GM21825 (cell line): ENCODE data around the gene GJA5.
"Not testable (repeated sequence)": the region's sequence is repeated elsewhere in the genome, so short reads cannot be mapped to it uniquely, and the experiment has no call there.

Experiments used
- ATAC-seq: cut with Tn5 transposase; IDR thresholded peaks from one replicate; pipeline ENCODE4 v1.9.1; 2021; ENCODE audit warnings: mild to moderate bottlenecking, moderate library complexity; ENCODE audit not compliant: unreplicated experiment

The GJA5 gene

DNA sequence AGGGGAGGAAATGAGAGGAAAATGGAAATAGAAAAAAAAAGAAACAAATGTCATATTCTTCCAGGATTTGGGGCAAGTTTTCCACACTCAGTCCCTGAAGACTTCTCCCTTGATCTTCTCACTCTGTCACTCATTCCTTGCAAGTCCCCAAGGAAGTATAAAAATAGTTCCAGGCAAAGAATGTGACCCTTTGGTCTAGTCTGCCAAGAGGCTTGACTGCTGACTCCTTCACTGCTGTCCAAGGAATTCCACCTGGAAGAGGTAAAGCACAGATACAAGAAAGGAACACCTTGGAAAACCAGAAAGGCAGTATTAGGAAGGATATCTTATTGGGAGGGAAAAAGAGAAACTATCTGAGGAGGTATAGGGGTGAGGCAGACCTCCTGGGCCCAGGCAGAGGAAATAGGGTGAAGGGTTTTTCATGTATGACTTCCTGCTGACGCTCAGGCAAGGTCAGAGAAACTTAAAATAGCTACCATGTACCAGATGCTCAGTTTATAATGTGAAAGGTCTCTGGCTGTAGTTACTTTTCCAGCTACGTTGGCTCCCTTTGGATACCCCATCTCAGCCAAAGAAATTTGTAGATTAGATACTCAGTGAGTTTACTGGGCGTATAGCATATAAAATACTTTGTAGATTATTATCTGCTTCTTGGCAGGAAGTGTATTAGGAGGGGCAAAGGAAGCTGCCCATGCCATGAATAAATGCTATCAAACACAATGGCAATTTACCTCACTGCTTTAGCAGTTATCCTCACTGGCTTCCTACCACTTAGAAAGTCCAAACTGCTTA is 2.0 kb upstream of the GJA5 start:
- ATAC-seq: no peak

DNA sequence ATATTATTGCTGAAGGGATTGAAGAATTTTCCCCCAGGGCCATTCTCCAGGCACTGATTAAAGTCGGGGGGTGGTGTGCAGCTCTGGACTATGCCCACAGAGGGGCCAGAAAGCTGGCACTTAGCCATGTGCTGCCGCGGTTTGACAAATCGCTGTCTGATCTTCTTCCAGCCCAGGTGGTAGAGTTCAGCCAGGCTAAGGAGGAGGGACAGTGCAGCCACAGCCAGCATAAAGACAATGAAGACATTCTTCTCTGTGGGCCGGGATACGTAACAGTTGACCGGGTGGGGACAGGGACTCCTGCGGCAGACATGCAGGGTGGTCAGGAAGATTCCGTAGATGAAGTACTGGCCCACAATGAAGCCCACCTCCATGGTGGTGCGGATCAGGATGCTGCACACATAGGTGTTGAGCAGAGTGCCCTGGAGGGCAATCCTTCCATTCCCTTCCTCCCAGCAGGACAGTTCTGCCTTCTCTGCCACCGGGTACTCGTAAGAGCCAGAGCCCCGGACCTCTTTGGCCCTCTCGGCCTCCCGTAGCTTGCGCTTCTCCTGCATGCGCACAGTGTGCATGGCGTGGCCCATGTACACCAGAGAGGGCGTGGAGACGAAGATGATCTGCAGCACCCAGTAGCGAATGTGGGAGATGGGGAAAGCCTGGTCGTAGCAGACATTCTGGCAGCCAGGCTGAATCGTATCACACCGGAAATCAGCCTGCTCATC is 1.9 kb downstream of the GJA5 start:
- no peak for ATAC-seq

DNA sequence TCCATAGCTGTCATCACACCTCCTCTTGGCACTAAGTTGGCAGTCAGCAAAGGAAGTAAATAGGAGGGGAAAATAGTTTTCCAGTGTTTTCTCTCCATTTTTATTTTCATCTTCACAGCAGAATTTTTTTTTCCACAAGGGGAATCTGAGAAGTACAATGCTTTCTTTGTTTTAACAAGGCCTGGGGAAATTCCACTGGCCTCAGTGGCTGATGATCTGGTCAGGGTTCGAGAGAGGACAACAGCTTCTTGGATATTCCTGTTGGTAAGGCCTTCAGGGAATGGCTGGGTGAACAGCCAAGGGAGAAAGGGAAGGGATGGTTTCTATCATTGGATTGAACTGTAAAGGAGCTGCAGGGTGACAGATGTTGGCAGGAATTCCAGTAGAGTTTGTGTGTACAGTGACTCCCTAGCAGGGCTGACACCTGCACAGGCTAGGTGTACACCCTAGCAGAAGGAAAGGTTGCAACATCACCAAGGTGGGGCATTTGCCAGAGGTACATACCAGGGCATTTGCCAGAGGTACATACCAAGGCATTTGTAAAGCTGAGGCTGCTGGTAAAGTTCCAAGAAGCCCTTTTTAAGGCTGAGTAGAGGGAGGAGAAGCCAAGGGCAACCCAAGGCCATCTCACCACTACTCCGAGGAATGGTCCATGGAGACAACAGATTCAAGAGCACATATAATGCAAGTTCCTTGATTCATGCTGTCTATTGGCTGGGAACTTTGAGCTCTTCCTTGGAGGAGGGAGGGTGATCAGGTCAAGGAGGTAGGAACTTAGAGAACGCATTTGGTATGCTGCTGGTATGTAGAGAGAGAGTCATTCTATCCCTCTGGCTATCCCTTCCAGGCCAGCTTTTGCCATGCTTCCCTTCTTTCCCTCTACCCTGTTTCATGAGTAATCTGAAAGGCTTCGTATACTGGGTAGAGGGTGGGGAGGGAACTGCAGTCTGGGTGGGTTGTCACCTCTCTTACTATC is 3.1 kb downstream of the GJA5 start:
- ATAC-seq: no peak

DNA sequence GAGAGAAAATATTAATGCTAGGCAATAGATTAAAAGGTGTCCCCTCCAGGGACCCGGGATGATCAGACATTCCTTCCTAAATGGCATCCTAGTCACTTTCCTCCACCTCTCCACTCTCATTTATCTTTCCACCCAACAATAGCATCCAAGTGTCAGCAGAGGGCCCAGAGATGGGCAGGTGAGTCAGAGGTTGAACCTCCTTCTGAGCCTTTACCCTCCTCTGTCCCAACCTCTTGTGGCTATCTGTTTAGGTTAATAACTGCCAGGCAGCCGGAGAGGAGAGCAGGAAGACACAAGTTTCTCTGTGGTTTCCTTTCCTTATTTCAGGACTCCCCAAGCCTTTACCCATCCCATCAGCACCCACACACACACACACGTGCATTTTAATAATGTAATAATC is 4.1 kb downstream of the GJA5 start:
- ATAC-seq: no peak

DNA sequence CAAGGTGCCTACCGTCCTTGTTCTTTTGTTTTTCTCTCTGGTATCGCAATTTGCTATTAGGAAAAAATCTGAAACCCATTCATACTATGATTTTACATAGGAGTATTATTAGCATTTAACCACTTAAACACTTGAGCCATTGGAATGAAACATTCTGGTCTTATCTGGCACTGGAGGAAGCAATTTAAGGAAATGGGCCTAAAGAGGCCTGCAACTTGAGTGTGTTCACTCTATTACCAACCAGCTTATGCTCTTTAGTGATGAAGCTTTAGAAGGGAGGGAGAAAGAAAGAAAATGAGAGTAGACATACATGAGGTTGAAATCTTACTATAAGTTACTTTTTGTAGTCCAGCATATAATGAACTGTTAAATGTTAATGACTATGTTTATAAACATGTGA is 5.7 kb downstream of the GJA5 start:
- no peak for ATAC-seq

DNA sequence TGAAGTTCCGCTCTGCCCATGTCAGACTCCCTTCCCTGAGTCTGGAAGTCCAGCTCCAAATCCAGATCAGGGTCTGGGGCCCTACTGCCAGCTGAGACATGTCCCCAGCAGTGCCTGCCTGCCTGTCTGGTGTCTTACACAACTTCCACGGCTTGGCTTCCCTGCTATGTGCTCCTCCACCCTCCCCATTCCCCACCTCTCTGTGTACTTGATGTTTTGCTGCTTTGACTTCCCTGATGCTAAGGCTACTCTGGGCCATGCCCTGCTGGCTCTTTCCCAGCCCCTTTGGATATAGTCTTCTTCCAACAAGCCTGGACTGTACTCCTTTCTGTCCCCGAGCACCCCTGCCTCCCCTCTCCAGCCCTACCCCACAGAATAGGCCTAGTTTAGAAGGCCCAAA is 7.3 kb downstream of the GJA5 start:
- ATAC-seq: no peak

DNA sequence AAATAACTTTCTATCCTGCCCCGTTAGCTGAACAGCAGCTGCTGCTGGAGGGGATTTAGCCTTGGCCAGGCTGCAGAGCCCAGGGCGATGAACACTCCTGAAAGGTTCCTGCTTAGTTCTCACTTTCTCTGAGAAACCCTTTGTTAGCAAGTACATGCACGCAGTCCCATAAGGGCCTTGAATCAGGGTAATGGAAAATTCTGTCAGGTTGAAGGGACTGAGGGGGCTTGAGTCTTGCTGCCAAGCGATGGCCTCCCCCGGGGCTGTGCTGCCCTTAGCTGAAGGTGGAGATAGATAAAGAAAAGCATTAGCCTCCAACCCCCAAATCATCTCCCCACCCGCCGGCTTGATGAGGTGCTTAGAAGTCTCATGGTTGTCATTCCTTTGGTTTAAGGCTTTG is 7.9 kb downstream of the GJA5 start:
- no peak for ATAC-seq

DNA sequence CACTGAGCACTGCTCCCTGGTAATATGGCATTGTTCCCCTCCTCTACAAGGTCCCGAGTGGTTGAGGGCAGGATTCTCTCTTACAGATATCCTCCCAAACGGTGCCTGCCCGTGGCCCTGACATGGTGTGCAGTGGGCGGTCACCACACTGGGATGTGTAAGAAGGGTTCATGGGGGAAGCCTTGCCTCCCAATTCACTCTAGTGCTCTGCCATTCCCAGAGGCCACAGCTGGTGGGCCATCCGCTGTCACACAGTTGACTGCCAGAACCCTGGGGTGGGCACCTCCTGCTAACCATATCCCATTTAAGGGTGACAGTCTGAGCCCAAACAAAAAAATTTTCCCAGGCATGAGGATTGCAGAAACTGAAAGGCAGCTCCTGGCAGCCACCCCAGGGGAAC is 9.1 kb downstream of the GJA5 start:
- no peak for ATAC-seq

DNA sequence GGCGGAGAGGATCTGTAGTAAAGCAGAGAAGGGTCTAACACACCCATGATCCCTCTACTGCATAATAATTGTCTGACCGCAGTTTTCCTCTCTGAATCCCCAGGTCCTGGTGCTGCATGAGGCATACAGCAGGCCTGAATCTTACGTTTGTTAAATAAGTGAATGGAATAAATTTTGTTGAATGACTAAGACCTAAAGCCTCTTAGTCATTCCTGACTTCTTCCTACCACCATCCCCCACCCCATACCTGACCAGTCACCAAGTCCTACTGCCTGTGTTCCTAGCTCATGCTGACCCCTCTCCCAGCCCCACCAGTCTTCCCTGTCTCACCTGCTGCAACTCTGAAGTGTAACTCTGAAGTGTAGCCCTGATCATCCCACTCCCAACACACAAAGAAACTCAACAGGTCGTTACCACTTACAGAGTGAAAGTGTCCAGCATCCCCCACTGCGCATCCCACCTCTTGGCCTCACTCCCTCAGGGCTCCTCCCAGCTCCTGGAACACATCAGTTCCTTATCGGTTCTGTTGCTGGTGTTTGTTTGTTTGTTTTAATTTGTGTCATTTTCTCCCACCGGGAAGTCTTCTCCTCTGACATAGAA is 9.7 kb downstream of the GJA5 start:
- ATAC-seq: no peak

DNA sequence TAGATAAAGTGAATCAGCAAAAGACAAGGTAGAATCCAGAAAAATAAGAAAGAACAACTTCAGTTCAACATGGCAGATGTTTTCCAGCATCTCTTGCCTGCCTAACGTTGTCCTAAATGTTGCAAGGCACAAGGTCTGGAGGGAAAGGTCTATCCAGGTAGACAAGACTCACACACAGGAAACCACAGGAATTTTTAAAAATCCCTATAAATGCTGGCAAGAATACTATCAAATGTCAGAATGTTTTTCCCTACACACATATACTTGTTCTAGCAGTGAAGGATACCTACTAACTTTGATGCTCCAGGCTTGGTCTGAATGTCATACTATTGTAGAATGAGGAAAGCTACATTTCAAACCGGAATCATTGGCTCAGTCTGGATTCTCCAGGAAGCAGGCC is 10.6 kb downstream of the GJA5 start:
- ATAC-seq: no peak

DNA sequence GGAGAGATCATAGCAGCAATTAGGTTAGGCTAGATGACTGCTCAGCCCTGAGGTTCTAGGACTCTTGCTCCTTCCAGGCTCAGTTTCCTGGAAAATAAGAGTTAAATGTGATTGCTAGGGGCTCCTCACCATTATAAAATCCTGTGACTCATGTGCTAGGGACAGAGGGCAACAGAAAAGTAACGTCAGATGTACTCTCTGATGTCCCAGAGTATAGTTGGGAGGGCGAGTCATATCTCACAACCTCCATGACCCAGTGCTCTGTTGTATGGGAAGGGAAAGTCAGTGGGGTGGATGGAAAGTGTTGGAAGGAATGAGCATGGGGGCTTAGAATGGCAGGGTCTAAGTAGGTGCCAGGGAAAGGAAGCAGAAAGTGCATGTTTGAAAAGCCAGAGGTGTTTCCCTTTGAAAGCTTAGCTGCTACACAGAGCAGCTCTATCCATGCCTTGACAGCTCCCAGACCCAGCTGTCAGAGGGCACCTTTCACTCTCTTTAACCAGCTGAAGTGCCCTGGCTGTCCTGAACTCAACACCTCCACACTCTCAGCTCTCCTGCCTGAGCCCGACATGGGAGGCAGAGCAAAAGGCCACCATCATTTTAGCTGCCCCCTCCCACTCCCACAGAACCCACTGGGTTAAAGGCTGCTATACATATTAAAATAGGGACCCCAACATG is 11.6 kb downstream of the GJA5 start:
- no peak for ATAC-seq

DNA sequence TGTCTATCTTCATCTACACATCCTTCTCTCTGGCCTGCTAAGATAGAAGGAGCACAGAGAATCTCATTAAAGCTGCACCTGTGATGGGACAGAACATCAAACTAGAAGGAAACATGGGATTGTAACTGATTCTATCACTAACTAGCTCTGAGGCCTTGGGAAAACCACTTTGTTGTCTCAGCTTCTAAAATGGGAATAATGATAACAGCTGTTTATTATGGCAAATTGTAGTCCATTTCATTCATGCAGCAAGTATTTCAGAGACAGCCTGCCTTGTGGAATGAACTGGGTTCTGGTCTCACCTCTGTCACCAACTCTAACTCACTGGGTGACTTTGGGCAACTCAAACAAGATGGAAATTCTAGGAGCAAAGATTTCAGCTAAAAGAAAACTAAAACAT is 12.4 kb downstream of the GJA5 start:
- no peak for ATAC-seq

DNA sequence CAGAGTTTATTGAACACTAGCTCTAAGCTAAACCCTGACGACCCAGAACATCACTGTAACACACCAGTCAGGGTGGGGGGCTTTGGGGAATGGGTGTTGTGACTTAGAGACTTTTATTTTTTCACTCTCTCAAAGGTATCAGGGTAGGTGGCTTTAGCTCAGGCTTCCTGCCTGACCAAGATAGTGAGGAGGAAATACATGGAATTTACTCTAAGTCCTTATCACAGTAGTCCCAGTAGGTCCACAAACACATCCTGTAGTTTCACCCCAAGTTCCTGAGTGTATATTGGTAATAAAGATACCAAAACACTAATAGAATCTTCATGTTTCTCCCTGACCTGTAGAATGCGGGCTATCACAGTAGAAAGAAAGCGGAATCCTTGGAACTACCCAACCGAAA is 15.1 kb downstream of the GJA5 start:
- ATAC-seq: no peak

DNA sequence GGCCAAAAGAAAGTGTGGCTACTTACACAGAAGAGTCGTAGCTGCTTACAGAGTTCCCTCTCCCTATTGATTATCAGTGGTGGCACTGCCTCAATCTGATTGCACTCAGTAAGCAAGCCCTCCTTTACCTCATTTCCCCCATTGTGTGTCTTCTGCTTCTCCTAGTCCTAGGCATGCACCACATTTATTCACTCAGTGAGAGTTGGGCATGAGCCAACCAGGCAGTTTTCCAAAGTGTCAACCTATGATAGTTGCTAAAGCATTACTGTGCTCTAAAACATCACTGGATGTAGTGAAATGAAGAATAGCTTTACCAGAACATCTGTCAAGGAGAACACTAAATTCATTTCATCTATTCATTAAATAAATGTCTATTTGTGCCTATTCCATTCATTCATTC is 19.3 kb downstream of the GJA5 start:
- no peak for ATAC-seq

DNA sequence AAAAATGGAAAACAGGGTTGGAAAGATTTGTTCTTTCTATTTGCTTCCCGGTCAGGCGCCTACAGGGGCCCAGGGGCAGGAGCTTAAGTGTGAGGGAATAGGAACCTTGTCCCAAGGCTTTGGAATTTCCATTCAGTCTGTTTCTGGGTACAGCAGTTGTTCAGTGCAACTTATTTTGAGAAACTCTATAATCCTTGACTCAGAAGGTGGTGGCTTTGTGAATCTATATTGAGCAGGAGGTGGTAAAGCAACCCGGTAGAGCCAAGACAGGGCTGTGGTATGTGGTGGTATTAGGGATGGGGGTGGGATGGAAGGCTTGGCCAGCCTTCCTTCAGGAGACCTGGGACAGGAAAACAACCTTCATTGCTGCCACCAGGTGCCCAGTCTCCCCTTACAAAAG is 20.0 kb downstream of the GJA5 start:
- no peak for ATAC-seq

DNA sequence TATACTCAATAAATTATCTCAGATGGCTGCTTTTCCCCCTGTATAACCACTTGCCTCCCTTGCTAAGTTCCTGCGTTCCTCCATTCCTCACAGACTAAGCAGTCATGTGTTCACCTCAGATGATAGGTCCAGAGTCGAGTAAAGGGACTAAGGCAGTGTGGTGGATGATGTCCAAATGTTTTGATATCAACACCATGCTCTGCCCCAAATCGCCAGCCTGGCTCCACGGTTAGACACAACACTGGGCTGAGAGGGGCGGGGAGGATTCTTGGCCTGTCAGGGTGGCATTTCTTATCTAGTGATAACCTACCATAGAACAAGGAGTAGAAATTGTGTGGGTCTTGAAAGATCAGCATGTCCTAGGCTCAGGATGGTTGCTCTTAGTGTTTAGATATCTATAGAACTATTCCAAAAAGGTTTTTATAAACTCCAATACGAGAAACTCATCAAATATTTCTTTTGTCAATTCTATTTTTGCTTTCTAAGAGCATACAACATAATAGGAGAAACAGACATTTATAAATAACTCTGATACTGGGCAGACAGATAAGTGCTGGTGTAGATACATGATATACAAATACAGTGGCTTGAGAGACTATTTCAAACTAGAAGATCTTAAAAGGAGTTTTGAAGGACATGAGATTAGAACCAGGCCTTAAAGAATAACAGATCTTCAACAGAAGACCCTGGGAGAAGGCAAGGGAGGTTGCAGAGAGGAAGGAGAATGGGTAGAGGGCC is 21.5 kb downstream of the GJA5 start:
- ATAC-seq: no peak

DNA sequence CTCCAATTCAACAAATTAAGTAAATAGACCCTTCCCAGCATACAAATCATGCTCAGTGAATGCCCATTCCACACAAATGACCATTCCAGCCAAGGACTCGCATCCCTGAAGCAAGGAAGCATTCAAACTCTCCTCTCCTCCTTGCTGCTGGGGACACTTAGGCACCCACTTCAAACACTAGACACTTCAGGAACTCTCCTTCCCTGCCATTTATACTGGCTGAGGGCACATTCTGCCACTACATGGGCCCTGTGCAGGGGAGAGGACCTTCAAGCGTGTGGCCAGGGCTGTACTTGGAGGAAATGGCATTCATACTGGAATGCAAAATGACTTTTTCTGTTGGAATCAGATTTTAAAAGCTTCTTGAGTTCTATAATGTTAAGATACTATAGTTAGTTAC is 22.3 kb downstream of the GJA5 start:
- ATAC-seq: no peak

DNA sequence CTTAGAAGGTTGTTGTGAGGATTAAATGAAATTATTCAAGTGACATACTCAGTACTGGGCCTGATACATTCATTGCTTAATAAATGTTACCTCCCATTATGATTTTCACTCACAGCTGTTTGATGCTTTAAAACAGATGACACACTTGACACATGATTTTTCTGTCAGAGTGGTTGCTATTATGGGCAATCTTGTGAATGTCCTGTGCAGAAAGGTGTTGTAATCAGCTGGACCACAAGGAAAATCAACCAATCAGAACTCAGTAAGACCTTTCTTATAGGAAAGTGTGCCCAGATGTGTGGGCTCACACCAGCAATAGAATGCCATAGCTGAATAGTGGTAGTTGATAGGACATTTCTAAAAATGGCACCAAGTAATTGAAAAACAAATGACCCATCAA is 23.5 kb downstream of the GJA5 start:
- ATAC-seq: no peak

DNA sequence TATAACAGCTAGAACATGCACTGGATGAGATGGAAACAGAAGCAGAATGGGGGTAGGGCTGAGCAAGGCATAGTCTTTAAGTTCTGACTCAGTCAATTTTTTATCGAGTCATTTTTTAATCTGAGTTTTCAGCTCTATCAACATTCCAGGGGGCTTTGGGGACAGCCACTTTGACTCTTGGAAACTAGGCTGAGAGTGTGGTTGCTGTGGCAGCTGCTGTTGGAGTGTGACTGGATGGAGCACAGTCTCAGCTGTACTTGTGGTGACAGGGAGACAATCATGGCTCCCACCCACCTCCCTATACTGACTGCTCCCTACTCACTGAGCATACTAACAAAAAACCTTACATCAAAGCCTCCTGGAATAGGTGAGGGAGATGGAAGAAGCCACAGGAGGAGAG is 25.0 kb downstream of the GJA5 start:
- no peak for ATAC-seq

DNA sequence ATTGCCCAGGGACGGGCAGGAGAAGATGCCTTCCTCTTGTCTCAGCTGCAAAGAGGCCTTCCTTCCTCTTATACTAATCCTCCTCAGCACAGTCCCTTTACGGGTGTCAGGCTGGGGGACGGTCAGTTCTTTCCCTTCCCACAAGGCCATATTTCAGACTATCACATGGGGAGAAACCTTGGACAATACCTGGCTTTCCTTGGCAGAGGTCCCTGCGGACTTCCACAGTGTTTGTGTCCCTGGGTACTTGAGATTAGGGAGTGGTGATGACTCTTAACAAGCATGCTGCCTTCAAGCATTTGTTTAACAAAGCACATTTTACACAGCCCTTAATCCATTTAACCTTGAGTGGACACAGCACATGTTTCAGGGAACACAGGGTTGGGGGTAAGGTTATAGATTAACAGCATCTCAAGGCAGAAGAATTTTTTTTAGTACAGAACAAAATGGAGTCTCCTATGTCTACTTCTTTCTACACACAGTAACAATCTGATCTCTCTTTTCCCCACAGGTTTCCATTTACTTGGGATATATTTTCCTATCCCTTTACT is 26.0 kb downstream of the GJA5 start:
- ATAC-seq: not testable (repeated sequence)
